ENCODE results near the gene RASIP1.
A peak's percentile ranks its signal among the peaks of the same experiment; 100 is the strongest.
"Not testable (repeated sequence)": the region's sequence is repeated elsewhere in the genome, so short reads cannot be mapped to it uniquely, and the experiment has no call there.

The RASIP1 gene

GRCh38 chr19:48705431-48705830 is 35.0 kb downstream of the RASIP1 start:
- no peak for DNase-seq (ENCODE audit: low spot score)

- DNase-seq (ENCODE audit: low spot score), result no peak
Measured at GRCh38 chr19:48703316-48703715, 37.1 kb downstream of the RASIP1 start.

GRCh38 chr19:48702701-48703100 is 37.7 kb downstream of the RASIP1 start:
- DNase-seq (ENCODE audit: low spot score), result no peak

GRCh38 chr19:48698046-48698445 is 42.4 kb downstream of the RASIP1 start:
- no peak for DNase-seq (ENCODE audit: low spot score)

GRCh38 chr19:48696353-48697010 is 43.9 kb downstream of the RASIP1 start:
- no peak for DNase-seq (ENCODE audit: low spot score)

- DNase-seq (ENCODE audit: low spot score), result peak; percentile 66
Measured at GRCh38 chr19:48695743-48696352, 44.6 kb downstream of the RASIP1 start, which contains the start of gene FUT2. Gene FUT2 (plus strand): TSS chr19:48695971. CDS start chr19:48702957, 6,986 bp downstream.

GRCh38 chr19:48693629-48694028 is 46.8 kb downstream of the RASIP1 start:
- not testable (repeated sequence) for DNase-seq (ENCODE audit: low spot score)

GRCh38 chr19:48689449-48689848 is 51.0 kb downstream of the RASIP1 start:
- DNase-seq (ENCODE audit: low spot score), result no peak

GRCh38 chr19:48687776-48688175 is 52.6 kb downstream of the RASIP1 start:
- DNase-seq (ENCODE audit: low spot score), result no peak

GRCh38 chr19:48686637-48687036 is 53.8 kb downstream of the RASIP1 start:
- not testable (repeated sequence) for DNase-seq (ENCODE audit: low spot score)

- DNase-seq (ENCODE audit: low spot score), result no peak
Measured at GRCh38 chr19:48686088-48686487, 54.3 kb downstream of the RASIP1 start.

- no peak for DNase-seq (ENCODE audit: low spot score)
Measured at GRCh38 chr19:48685583-48685982, 54.8 kb downstream of the RASIP1 start.

- no peak for DNase-seq (ENCODE audit: low spot score)
Measured at GRCh38 chr19:48683349-48683748, 57.1 kb downstream of the RASIP1 start.

GRCh38 chr19:48681127-48681470 is 59.3 kb downstream of the RASIP1 start:
- no peak for DNase-seq (ENCODE audit: low spot score)

- DNase-seq (ENCODE audit: low spot score), result no peak
Measured at GRCh38 chr19:48680436-48681126, 59.8 kb downstream of the RASIP1 start.

- DNase-seq (ENCODE audit: low spot score), result not testable (repeated sequence)
Measured at GRCh38 chr19:48680006-48680405, 60.4 kb downstream of the RASIP1 start.

- DNase-seq (ENCODE audit: low spot score), result no peak
Measured at GRCh38 chr19:48678201-48678600, 62.2 kb downstream of the RASIP1 start.

- DNase-seq (ENCODE audit: low spot score), result no peak
Measured at GRCh38 chr19:48676887-48677286, 63.5 kb downstream of the RASIP1 start.

GRCh38 chr19:48676487-48676886 is 63.9 kb downstream of the RASIP1 start:
- no peak for DNase-seq (ENCODE audit: low spot score)

- DNase-seq (ENCODE audit: low spot score), result peak; percentile 98
Measured at GRCh38 chr19:48674921-48675824, 65.2 kb downstream of the RASIP1 start.

GRCh38 chr19:48674216-48674809 is 66.1 kb downstream of the RASIP1 start:
- no peak for DNase-seq (ENCODE audit: low spot score)

Data from HuH-7 (cell line).